ENCODE data around the gene DDAH2. TPM values are rescaled to one million over a fixed set of nuclear protein-coding genes. Genes with fewer than 3 reads are reported as not detected.

Gene DDAH2
- total RNA-seq, 2 donors from 2014 or later, result 73.3 to 83.7 TPM

GRCh38 chr6:31776485-31776988 is 47.4 kb upstream of the DDAH2 start:
- no peaks in the 10 kb centered on the region for H3K4me1 ChIP-seq (replicated peaks)
- DNase-seq (ENCODE audit: low spot score), result no peak
- TF ChIP-seq, protein P1, sequence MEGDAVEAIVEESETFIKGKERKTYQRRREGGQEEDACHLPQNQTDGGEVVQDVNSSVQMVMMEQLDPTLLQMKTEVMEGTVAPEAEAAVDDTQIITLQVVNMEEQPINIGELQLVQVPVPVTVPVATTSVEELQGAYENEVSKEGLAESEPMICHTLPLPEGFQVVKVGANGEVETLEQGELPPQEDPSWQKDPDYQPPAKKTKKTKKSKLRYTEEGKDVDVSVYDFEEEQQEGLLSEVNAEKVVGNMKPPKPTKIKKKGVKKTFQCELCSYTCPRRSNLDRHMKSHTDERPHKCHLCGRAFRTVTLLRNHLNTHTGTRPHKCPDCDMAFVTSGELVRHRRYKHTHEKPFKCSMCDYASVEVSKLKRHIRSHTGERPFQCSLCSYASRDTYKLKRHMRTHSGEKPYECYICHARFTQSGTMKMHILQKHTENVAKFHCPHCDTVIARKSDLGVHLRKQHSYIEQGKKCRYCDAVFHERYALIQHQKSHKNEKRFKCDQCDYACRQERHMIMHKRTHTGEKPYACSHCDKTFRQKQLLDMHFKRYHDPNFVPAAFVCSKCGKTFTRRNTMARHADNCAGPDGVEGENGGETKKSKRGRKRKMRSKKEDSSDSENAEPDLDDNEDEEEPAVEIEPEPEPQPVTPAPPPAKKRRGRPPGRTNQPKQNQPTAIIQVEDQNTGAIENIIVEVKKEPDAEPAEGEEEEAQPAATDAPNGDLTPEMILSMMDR (IDR thresholded peaks at IDR 0.05), result no peak
- TF ChIP-seq POLR2AphosphoS5 (IDR thresholded peaks at IDR 0.05) (no peak), POLR2A (IDR thresholded peaks at IDR 0.05) (no peak)
- H3K9me3 ChIP-seq, result no peaks in the 10 kb centered on the region
- H3K4me3 ChIP-seq, result no peak overlapping the region
- H3K27ac ChIP-seq, result peak overlapping the region in 1 of 2 donors; percentile 15
- H3K36me3 ChIP-seq, result peaks cover 5 to 16% of the 10 kb centered on the region in 2 donors
- intact Hi-C loops (cut with DNase I), result no loop called here
- WGBS, result 33% methylated on average over 14 of the region's 14 CpGs
- H3K27me3 ChIP-seq (replicated peaks; ENCODE audit: insufficient read depth), result no peaks in the 10 kb centered on the region

GRCh38 chr6:31775633-31776484 is 46.8 kb upstream of the DDAH2 start:
- no peaks in the 10 kb centered on the region for H3K9me3 ChIP-seq
- no peak overlapping the region for H3K27ac ChIP-seq
- H3K36me3 ChIP-seq, result peaks cover 0 to 12% of the 10 kb centered on the region in 2 donors
- no peaks in the 10 kb centered on the region for H3K4me1 ChIP-seq (replicated peaks)
- 93% methylated on average over 32 of the region's 32 CpGs for WGBS
- intact Hi-C loops (cut with DNase I), result no loop called here
- DNase-seq (ENCODE audit: low spot score), result no peak
- H3K4me3 ChIP-seq, result no peak overlapping the region
- TF ChIP-seq, protein P1 (IDR thresholded peaks at IDR 0.05), result no peak
- TF ChIP-seq POLR2AphosphoS5 (IDR thresholded peaks at IDR 0.05), result no peak
- TF ChIP-seq POLR2A (IDR thresholded peaks at IDR 0.05), result no peak
- H3K27me3 ChIP-seq (replicated peaks; ENCODE audit: insufficient read depth), result no peaks in the 10 kb centered on the region

- peaks cover 0 to 7% of the 10 kb centered on the region in 2 donors for H3K36me3 ChIP-seq
- H3K4me1 ChIP-seq (replicated peaks), result no peaks in the 10 kb centered on the region
- DNase-seq (ENCODE audit: low spot score), result no peak
- no peaks in the 10 kb centered on the region for H3K9me3 ChIP-seq
- H3K27me3 ChIP-seq (replicated peaks; ENCODE audit: insufficient read depth), result no peaks in the 10 kb centered on the region
- no peak overlapping the region for H3K4me3 ChIP-seq
- no peak for TF ChIP-seq POLR2AphosphoS5 (IDR thresholded peaks at IDR 0.05)
- TF ChIP-seq, protein P1 (IDR thresholded peaks at IDR 0.05), result peak in 1 of 4 experiments; percentile 32
- WGBS, result 83% methylated on average over 4 of the region's 4 CpGs
- intact Hi-C loops (cut with DNase I), result no loop called here
- no peak overlapping the region for H3K27ac ChIP-seq
Measured at GRCh38 chr6:31775184-31775583, 46.1 kb upstream of the DDAH2 start.

DNA sequence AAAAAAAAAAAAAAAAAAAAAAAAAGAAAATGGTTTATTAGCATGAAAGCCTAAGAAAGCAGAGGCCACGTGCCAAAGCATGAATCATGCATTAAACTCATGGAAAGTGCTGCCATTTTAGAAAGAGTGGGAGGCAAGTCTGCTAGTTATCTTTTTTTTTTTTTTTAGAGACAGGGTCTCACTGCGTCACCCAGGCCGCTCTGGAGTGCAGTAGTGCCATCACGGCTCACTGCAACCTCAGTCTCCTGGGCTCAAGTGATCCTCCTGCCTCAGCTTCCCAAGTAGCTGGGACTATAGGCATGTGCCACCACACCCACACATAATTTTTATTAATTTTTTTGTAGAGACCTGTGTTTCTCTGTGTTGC is 42.9 kb upstream of the DDAH2 start:
- intact Hi-C loops (cut with DNase I), result loop anchor here (5.0 kb wide), 1 partner anchor 90 kb away; the partner anchor contains the start of gene LY6G5C
- TF ChIP-seq, protein P1 (IDR thresholded peaks at IDR 0.05), result no peak
- TF ChIP-seq POLR2AphosphoS5 (IDR thresholded peaks at IDR 0.05) (no peak), POLR2A (IDR thresholded peaks at IDR 0.05) (no peak)

More for the DNA sequence above, 42.9 kb upstream of the DDAH2 start:
- no peaks in the 10 kb centered on the region for H3K9me3 ChIP-seq
- no peaks in the 10 kb centered on the region for H3K27me3 ChIP-seq (replicated peaks; ENCODE audit: insufficient read depth)
- H3K4me3 ChIP-seq, result no peak overlapping the region
- 83% methylated on average over 4 of the region's 4 CpGs for WGBS
- DNase-seq (ENCODE audit: low spot score), result no peak
- H3K36me3 ChIP-seq, result no peaks in the 10 kb centered on the region
- H3K4me1 ChIP-seq (replicated peaks), result no peaks in the 10 kb centered on the region
- H3K27ac ChIP-seq, result no peak overlapping the region

All from prostate gland (tissue), 2 donors.